ENCODE data around the gene HOXA6.

The HOXA6 gene

DNA sequence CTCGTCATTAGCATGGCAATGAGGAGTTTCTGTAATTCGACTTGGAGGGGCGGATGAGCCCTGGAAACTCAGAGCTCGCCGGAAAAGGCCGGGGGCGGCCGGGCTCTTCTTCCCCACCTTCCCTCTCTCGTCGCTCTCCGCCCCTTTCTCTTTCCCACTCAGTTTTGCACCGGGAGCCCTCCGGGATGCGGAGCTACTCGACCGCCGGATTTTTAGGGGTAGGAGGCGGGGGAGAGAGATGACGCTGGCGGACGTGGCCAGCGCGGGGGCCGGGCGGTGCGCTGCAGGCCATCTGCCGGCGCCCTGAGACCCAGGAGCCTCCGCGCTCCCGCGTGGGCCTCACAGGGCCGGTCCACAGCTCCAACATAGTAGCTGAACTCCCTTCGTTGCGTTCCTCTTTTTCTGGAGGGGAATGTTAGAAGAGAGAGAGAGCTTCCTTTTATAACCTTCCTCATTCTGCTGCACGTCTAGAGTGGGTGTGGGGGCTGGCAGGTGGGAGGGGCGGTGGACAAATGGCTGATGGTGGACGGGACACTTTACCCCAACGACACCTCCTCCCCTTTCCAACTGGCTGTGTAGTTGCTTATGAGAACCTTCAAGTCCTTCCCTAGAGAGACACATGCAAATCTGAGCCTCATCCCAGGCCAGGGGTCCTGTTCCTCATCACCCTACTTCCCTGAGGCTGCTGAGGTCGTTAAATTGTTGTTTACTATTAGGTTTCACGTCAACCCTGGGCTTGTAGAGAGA, 50.6 kb downstream of the HOXA6 start:
- DNase-seq (ENCODE audit: low spot score), result peak; percentile 75

DNA sequence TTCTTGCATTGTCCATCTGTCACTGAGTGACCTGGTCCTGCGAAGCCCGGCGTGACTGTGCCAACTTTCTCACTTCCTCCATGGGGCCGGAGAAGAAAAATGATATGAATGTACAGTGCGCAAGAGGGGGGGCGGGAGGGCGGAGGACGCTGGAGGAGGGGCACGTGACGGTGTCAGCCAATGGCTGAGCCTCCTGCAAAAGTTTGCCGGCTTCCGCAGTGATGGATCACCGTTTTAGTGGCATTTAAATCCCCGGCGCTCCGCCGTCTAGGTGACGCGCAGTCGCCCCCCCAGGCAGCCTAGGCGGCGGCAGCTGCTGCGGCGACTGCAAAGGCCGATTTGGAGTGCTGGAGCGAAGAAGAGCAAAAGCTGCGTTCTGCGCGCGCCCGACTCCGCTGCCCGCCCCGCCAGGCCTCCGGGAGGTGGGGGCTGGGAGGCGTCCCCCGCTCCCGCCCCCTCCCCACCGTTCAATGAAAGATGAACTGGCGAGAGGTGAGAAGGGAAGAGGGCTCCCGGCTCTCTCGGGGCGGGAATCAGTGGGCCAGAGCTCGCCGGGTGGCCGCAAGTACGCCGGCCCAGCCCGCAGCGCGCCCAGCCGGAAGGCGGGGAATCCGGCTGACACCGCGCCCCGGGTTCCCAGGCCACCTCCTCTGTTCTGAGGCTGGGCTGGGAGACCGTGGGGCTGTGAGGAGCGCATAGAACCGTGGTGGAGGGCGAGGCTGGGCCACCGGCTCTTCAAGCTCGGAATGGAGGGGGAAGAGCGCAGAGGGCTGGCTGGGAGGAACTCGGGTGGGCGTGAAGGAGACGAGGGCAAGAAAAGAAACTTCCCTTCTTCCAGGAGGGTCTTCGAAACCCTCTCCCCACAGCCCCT, 51.4 kb downstream of the HOXA6 start, which contains the start of gene HOXA1:
Gene HOXA1, minus strand, starts transcription at position 104 of the 871 bp plus-strand sequence. Its CDS starts 88 bp downstream, at position 16.
- DNase-seq (ENCODE audit: low spot score), result peak; percentile 99

Measured in hepatic stellate cell (primary cell).